Hepatocyte (in vitro differentiated cells): ENCODE measurements around the gene PTGS1.

Source experiments
- EZH2 ChIP-seq: fragments of 200-600 bp; sonication (generic); IDR thresholded peaks from 2 replicates; pipeline ENCODE4 v1.6.1; 2016; ENCODE audit warnings: antibody characterized with exemption, mild to moderate bottlenecking, borderline replicate concordance
- EZH2phosphoT487 ChIP-seq: fragments of 200-600 bp; sonication (generic); IDR thresholded peaks from one replicate; pipeline ENCODE4 v1.6.1; 2018; ENCODE audit warnings: antibody characterized with exemption, mild to moderate bottlenecking, low read depth, moderate library complexity; ENCODE audit not compliant: unreplicated experiment, severe bottlenecking
- TF ChIP-seq, protein P1 (sequence below): fragments of 200-600 bp; sonication (generic); IDR thresholded peaks from 2 replicates; pipeline ENCODE4 v1.5.1; 2016; ENCODE audit warnings: antibody characterized with exemption, mild to moderate bottlenecking; ENCODE audit not compliant: poor library complexity

DNA sequence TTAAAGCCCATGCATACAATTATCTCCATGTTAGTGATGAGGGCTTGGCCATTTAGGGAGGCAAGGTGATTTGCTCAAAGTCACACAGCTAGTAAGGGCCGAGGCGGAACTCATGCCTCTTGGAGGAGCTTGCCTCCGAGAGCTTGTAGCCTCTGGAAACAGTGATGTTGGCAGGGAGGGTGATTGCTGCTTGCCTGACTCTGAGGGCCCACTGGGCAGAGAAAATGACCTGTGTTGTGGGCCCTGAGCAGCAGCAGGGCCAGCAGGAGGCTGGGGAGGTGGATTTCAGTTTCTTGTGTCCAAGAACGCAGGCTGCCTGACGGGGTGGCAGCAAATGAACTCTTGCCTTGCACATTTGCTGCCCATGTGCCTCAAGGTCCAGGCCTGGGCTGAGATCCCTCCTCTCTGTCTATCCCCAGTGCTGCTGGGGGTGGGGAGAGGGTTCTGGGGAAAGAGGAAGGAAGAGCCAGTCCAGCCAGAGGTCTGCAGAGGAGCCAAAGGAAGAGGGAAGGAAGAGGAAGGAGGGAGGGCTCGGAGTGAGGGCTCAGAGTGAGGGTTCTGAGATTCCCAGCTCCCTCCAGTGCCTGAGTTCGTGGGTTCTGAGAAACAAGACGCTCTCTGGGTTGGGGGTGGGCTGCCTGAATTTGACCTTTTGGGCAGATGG, 16.2 kb upstream of the PTGS1 start:
- TF ChIP-seq, protein P1, sequence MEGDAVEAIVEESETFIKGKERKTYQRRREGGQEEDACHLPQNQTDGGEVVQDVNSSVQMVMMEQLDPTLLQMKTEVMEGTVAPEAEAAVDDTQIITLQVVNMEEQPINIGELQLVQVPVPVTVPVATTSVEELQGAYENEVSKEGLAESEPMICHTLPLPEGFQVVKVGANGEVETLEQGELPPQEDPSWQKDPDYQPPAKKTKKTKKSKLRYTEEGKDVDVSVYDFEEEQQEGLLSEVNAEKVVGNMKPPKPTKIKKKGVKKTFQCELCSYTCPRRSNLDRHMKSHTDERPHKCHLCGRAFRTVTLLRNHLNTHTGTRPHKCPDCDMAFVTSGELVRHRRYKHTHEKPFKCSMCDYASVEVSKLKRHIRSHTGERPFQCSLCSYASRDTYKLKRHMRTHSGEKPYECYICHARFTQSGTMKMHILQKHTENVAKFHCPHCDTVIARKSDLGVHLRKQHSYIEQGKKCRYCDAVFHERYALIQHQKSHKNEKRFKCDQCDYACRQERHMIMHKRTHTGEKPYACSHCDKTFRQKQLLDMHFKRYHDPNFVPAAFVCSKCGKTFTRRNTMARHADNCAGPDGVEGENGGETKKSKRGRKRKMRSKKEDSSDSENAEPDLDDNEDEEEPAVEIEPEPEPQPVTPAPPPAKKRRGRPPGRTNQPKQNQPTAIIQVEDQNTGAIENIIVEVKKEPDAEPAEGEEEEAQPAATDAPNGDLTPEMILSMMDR, result no peak
- TF ChIP-seq EZH2 (no peak), EZH2phosphoT487 (no peak)
